Activated CD8-positive, alpha-beta T cell treated with anti-CD3 and anti-CD28 coated beads, Interleukin-2, amount 10 ng/mL, durations not matched to agents 7 days and 5 days (primary cell): Measurements from ENCODE around the gene OR8H3. TPM values are rescaled to one million over a fixed set of nuclear protein-coding genes. Genes with fewer than 3 reads are reported as not detected.

Experiments used
- total RNA-seq, 2 experiments: library from RNA; stranded (reverse); gene quantifications; one replicate each; pipeline ENCODE4 v1.2.3, GENCODE V29; 2021

Gene OR8H3
- total RNA-seq, 2 experiments from 2014 or later: not detected

Other genes with a start within 250 kb of the OR8H3 start
- gene TRIM51, start 239.1 kb upstream of the OR8H3 start, total RNA-seq: not detected
- not detected for gene OR5W2, start 207.8 kb upstream of the OR8H3 start, total RNA-seq
- not detected for gene OR5I1, start 186.0 kb upstream of the OR8H3 start, total RNA-seq
- not detected for gene OR10AG1, start 152.4 kb upstream of the OR8H3 start, total RNA-seq
- not detected for gene OR5F1, start 127.7 kb upstream of the OR8H3 start, total RNA-seq
- not detected for gene OR5AS1, start 94.7 kb upstream of the OR8H3 start, total RNA-seq
- gene OR8I2, start 29.1 kb upstream of the OR8H3 start, total RNA-seq: not detected
- not detected for gene OR8H2, start 18.7 kb upstream of the OR8H3 start, total RNA-seq
- not detected for gene OR8J3, start 17.8 kb downstream of the OR8H3 start, total RNA-seq
- gene OR8K5, start 37.9 kb downstream of the OR8H3 start, total RNA-seq: not detected
- not detected for gene OR5J2, start 54.2 kb downstream of the OR8H3 start, total RNA-seq
- gene OR5T2, start 111.9 kb downstream of the OR8H3 start, total RNA-seq: not detected
- gene OR5T3, start 129.9 kb downstream of the OR8H3 start, total RNA-seq: not detected
- gene OR5T1, start 151.8 kb downstream of the OR8H3 start, total RNA-seq: not detected
- gene OR8H1, start 169.9 kb downstream of the OR8H3 start, total RNA-seq: not detected
- not detected for gene OR8K3, start 192.8 kb downstream of the OR8H3 start, total RNA-seq
- gene OR8K1, start 223.7 kb downstream of the OR8H3 start, total RNA-seq: not detected
- gene OR8J1, start 231.9 kb downstream of the OR8H3 start, total RNA-seq: not detected